HCT116 (cell line): ENCODE data around the gene ADAMTS14.

ENCODE experiments used
- EZH2 ChIP-seq: fragments of 200-600 bp; sonication (generic); IDR thresholded peaks from 2 replicates; pipeline ENCODE4 v1.6.1; 2017; ENCODE audit warnings: antibody characterized with exemption, mixed run types
- POLR2AphosphoS5 ChIP-seq: IDR thresholded peaks from 2 replicates; pipeline ENCODE4 v1.6.1; 2011; ENCODE audit warnings: mild to moderate bottlenecking, low read depth, low read length, moderate library complexity
- RAD21 ChIP-seq: IDR thresholded peaks from 2 replicates; pipeline ENCODE4 v1.6.1; 2012; ENCODE audit warnings: low read depth, mild to moderate bottlenecking
- TF ChIP-seq, protein P1 (sequence below), 3 experiments: fragments of 200-600 bp in 1 of 3; sonication (generic) in 1 of 3; IDR thresholded peaks in 2 of 3; conservative IDR thresholded peaks in 1 of 3; 2 replicates each; pipeline ENCODE4 v1.5.1; 2012 to 2017; ENCODE audit warnings: low read depth in 2 of 3, low read length in 2 of 3, antibody characterized with exemption in 1 of 3, borderline replicate concordance in 1 of 3, control low read depth in 1 of 3, mild to moderate bottlenecking in 1 of 3, mixed read lengths in 1 of 3, mixed run types in 1 of 3, moderate library complexity in 1 of 3; ENCODE audit not compliant: insufficient read depth in 1 of 3
- TF ChIP-seq, protein P2 (sequence below): IDR thresholded peaks from 2 replicates; pipeline ENCODE4 v1.6.1; 2012; ENCODE audit warnings: low read depth

DNA sequence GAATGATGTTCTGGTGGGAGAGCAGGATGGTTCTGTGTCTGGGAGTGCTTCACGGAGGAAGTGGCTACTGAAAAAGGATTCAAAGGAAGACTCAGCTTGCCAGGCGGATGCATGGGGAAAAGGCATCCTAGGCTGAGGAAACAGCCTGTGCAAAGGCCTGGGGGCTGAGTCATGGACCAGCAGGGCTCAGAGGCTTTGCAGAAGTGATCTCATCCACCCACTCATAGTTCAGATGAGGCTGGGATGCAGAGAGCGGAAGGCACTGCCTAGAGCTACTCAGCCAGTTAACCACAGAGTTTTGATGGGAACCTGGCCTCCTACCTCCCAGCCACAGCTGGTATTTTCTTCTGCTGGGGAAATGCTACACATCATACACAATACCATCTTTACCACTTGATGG is 15.8 kb upstream of the ADAMTS14 start:
- TF ChIP-seq, protein P1, sequence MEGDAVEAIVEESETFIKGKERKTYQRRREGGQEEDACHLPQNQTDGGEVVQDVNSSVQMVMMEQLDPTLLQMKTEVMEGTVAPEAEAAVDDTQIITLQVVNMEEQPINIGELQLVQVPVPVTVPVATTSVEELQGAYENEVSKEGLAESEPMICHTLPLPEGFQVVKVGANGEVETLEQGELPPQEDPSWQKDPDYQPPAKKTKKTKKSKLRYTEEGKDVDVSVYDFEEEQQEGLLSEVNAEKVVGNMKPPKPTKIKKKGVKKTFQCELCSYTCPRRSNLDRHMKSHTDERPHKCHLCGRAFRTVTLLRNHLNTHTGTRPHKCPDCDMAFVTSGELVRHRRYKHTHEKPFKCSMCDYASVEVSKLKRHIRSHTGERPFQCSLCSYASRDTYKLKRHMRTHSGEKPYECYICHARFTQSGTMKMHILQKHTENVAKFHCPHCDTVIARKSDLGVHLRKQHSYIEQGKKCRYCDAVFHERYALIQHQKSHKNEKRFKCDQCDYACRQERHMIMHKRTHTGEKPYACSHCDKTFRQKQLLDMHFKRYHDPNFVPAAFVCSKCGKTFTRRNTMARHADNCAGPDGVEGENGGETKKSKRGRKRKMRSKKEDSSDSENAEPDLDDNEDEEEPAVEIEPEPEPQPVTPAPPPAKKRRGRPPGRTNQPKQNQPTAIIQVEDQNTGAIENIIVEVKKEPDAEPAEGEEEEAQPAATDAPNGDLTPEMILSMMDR (IDR thresholded peaks at IDR 0.05 in 2 of 3, conservative IDR thresholded peaks at IDR 0.05 in 1 of 3; ENCODE audit: borderline replicate concordance in 1 of 3, insufficient read depth in 1 of 3, low read depth in 2 of 3, low read length in 2 of 3), result no peak
- TF ChIP-seq POLR2AphosphoS5, result peak; percentile 13; the same call in 1 of the 2 replicates
- TF ChIP-seq, protein P2, sequence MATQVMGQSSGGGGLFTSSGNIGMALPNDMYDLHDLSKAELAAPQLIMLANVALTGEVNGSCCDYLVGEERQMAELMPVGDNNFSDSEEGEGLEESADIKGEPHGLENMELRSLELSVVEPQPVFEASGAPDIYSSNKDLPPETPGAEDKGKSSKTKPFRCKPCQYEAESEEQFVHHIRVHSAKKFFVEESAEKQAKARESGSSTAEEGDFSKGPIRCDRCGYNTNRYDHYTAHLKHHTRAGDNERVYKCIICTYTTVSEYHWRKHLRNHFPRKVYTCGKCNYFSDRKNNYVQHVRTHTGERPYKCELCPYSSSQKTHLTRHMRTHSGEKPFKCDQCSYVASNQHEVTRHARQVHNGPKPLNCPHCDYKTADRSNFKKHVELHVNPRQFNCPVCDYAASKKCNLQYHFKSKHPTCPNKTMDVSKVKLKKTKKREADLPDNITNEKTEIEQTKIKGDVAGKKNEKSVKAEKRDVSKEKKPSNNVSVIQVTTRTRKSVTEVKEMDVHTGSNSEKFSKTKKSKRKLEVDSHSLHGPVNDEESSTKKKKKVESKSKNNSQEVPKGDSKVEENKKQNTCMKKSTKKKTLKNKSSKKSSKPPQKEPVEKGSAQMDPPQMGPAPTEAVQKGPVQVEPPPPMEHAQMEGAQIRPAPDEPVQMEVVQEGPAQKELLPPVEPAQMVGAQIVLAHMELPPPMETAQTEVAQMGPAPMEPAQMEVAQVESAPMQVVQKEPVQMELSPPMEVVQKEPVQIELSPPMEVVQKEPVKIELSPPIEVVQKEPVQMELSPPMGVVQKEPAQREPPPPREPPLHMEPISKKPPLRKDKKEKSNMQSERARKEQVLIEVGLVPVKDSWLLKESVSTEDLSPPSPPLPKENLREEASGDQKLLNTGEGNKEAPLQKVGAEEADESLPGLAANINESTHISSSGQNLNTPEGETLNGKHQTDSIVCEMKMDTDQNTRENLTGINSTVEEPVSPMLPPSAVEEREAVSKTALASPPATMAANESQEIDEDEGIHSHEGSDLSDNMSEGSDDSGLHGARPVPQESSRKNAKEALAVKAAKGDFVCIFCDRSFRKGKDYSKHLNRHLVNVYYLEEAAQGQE, result no peak
- TF ChIP-seq RAD21, result 0 out of 2 replicates have a peak, but pooled peaks have one; percentile 5
- TF ChIP-seq EZH2, result no peak
